ENCODE measurements around the gene GPR35.

The GPR35 gene

DNA sequence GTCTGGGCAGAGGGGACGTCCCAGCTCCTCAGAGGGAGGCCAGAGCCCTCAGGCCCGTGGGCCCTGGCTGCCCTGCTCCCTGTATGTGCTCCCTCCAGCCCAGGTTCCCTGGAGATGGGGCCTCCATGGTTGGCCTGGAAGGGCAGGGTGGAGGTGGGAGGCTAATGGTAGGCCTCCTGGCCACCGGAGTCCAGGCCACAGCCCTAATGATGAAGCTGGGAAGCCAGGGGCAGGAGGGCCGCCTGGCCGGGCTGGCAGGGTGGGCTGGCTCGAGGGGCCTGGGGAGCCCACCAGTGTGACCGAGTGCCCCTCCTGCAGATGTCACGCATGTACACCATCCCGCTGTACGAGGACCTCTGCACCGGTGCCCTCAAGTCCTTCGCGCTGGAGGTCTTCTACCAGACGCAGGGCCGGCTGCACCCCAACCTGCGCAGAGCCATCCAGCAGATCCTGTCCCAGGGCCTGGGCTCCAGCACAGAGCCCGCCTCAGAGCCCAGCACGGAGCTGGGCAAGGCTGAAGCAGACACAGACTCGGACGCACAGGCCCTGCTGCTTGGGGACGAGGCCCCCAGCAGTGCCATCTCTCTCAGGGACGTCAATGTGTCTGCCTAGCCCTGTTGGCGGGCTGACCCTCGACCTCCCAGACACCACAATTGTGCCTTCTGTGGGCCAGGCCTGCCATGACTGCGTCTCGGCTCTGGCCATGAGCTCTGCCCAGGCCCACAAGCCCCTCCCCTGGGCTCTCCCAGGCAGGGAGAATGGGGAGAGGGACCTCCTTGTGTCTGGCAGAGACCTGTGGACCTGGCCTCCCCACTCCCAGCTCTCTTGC, 47.8 kb upstream of the GPR35 start:
- H3K27ac ChIP-seq (ENCODE audit: low read depth, low read length): no peak overlapping the region
- H3K4me2 ChIP-seq (ENCODE audit: low read length): no peak overlapping the region
- H3K4me3 ChIP-seq (ENCODE audit: low read length): no peak overlapping the region
- no peaks in the 10 kb centered on the region for H3K27me3 ChIP-seq (ENCODE audit: control insufficient read depth, low read length)
- peaks cover 57% of the 10 kb centered on the region for H3K36me3 ChIP-seq (ENCODE audit: control insufficient read depth, low read length)
- H3K79me2 ChIP-seq (ENCODE audit: control insufficient read depth, low read length): peaks cover 39% of the 10 kb centered on the region
- H3K9me2 ChIP-seq (replicated peaks; ENCODE audit: control insufficient read depth, low read length): no peaks in the 10 kb centered on the region
- H4K20me1 ChIP-seq (ENCODE audit: control insufficient read depth, insufficient read depth, low read depth, low read length): no peaks in the 10 kb centered on the region
- TF ChIP-seq, protein P1, sequence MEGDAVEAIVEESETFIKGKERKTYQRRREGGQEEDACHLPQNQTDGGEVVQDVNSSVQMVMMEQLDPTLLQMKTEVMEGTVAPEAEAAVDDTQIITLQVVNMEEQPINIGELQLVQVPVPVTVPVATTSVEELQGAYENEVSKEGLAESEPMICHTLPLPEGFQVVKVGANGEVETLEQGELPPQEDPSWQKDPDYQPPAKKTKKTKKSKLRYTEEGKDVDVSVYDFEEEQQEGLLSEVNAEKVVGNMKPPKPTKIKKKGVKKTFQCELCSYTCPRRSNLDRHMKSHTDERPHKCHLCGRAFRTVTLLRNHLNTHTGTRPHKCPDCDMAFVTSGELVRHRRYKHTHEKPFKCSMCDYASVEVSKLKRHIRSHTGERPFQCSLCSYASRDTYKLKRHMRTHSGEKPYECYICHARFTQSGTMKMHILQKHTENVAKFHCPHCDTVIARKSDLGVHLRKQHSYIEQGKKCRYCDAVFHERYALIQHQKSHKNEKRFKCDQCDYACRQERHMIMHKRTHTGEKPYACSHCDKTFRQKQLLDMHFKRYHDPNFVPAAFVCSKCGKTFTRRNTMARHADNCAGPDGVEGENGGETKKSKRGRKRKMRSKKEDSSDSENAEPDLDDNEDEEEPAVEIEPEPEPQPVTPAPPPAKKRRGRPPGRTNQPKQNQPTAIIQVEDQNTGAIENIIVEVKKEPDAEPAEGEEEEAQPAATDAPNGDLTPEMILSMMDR (IDR thresholded peaks at IDR 0.05; ENCODE audit: low read depth, low read length, poor library complexity, severe bottlenecking): no peak
- no peak for TF ChIP-seq EZH2phosphoT487 (IDR thresholded peaks at IDR 0.05; ENCODE audit: borderline replicate concordance, low read length)
- H3K4me1 ChIP-seq (ENCODE audit: control insufficient read depth, low read length): peaks cover 36% of the 10 kb centered on the region
- H3F3A ChIP-seq (ENCODE audit: control insufficient read depth, insufficient read depth): no peaks in the 10 kb centered on the region
- H3K9me3 ChIP-seq (ENCODE audit: control insufficient read depth, insufficient read depth, low read length): no peaks in the 10 kb centered on the region

DNA sequence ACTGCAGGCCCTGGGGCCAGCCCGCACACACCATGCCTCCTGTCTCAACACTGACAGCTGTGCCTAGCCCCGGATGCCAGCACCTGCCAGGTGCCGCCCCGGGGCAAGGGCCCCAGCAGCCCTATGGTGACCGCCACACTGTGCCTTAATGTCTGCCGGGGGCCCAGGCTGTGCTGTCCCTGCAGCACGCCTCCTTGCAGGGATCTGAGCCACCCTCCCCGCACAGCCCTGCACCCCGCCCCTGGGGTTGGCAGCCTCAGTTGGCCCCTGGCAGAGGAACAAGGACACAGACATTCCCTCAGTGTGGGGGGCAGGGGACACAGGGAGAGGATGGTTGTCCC, 47.2 kb upstream of the GPR35 start:
- no peak overlapping the region for H3K27ac ChIP-seq (ENCODE audit: low read depth, low read length)
- peaks cover 63% of the 10 kb centered on the region for H3K36me3 ChIP-seq (ENCODE audit: control insufficient read depth, low read length)
- H3K79me2 ChIP-seq (ENCODE audit: control insufficient read depth, low read length): peaks cover 45% of the 10 kb centered on the region
- no peak overlapping the region for H3K4me2 ChIP-seq (ENCODE audit: low read length)
- H3K9me2 ChIP-seq (replicated peaks; ENCODE audit: control insufficient read depth, low read length): no peaks in the 10 kb centered on the region
- no peak overlapping the region for H3K4me3 ChIP-seq (ENCODE audit: low read length)
- no peak for TF ChIP-seq EZH2phosphoT487 (IDR thresholded peaks at IDR 0.05; ENCODE audit: borderline replicate concordance, low read length)
- TF ChIP-seq, protein P1 (IDR thresholded peaks at IDR 0.05; ENCODE audit: low read depth, low read length, poor library complexity, severe bottlenecking): no peak
- no peaks in the 10 kb centered on the region for H4K20me1 ChIP-seq (ENCODE audit: control insufficient read depth, insufficient read depth, low read depth, low read length)
- H3F3A ChIP-seq (ENCODE audit: control insufficient read depth, insufficient read depth): no peaks in the 10 kb centered on the region
- no peaks in the 10 kb centered on the region for H3K9me3 ChIP-seq (ENCODE audit: control insufficient read depth, insufficient read depth, low read length)
- H3K27me3 ChIP-seq (ENCODE audit: control insufficient read depth, low read length): no peaks in the 10 kb centered on the region
- peaks cover 42% of the 10 kb centered on the region for H3K4me1 ChIP-seq (ENCODE audit: control insufficient read depth, low read length)

DNA sequence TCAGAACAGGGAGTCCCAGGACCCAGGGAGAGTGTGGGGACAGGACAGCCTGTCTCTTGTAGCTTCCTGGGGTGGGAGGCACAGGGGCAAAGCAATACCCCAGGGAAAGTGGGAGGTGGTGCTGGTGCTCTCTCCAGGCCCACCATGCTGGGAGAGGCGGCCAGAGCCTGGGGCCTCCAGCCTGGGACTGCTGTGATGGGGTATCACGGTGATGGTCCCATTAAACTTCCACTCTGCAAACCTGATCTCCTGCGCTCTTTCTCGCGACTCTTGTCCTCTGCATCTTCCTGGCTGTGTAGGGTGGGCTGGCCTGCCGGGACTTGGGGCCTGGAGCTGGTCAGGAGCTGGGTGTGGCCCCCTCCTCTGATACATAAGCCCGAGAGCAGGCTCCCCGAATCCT, 46.8 kb upstream of the GPR35 start:
- Histone ChIP-seq H3F3A (ENCODE audit: control insufficient read depth, insufficient read depth) (no peaks in the 10 kb centered on the region), H3K9me3 (ENCODE audit: control insufficient read depth, insufficient read depth, low read length) (no peaks in the 10 kb centered on the region), H3K4me3 (ENCODE audit: low read length) (no peak overlapping the region), H3K9me2 (replicated peaks; ENCODE audit: control insufficient read depth, low read length) (no peaks in the 10 kb centered on the region), H3K36me3 (ENCODE audit: control insufficient read depth, low read length) (peaks cover 67% of the 10 kb centered on the region), H3K27me3 (ENCODE audit: control insufficient read depth, low read length) (no peaks in the 10 kb centered on the region), H3K27ac (ENCODE audit: low read depth, low read length) (no peak overlapping the region), H3K4me2 (ENCODE audit: low read length) (no peak overlapping the region), H3K79me2 (ENCODE audit: control insufficient read depth, low read length) (peaks cover 49% of the 10 kb centered on the region), H3K4me1 (ENCODE audit: control insufficient read depth, low read length) (peaks cover 46% of the 10 kb centered on the region), H4K20me1 (ENCODE audit: control insufficient read depth, insufficient read depth, low read depth, low read length) (no peaks in the 10 kb centered on the region)
- TF ChIP-seq EZH2phosphoT487 (IDR thresholded peaks at IDR 0.05; ENCODE audit: borderline replicate concordance, low read length): no peak
- TF ChIP-seq, protein P1 (IDR thresholded peaks at IDR 0.05; ENCODE audit: low read depth, low read length, poor library complexity, severe bottlenecking): no peak

All from DOHH2 (cell line).